Neural cell (in vitro differentiated cells): ENCODE results near the gene CLDN34. TPM values are rescaled to one million over a fixed set of nuclear protein-coding genes. Genes with fewer than 3 reads are reported as not detected.

Source experiments
- H2AFZ ChIP-seq: fragments of 200-600, 300-800 bp; sonication (generic), shearing (Covaris generic); 2 replicates; pipeline ENCODE4 v1.6.0; 2014; ENCODE audit warnings: low read depth, mild to moderate bottlenecking, antibody characterized with exemption, low read length, moderate library complexity
- H3F3A ChIP-seq: fragments of 200-600 bp; shearing (Covaris generic); 2 replicates; pipeline ENCODE4 v1.6.1; 2016; ENCODE audit warnings: mild to moderate bottlenecking, moderate library complexity, mixed read lengths, antibody characterized with exemption, low read length; ENCODE audit not compliant: insufficient read depth, poor library complexity, severe bottlenecking
- H3K27ac ChIP-seq: fragments of 200-600, 300-800 bp; sonication (generic), shearing (Covaris generic); 2 replicates; pipeline ENCODE4 v1.5.1; 2014; ENCODE audit warnings: mild to moderate bottlenecking, low read length, moderate library complexity
- H3K27me3 ChIP-seq: fragments of 300-800, 200-600 bp; sonication (generic), shearing (Covaris generic); 2 replicates; pipeline ENCODE4 v1.6.0; 2014; ENCODE audit warnings: mild to moderate bottlenecking, low read depth, low read length, moderate library complexity; ENCODE audit not compliant: insufficient read depth
- H3K36me3 ChIP-seq: fragments of 300-800, 200-600 bp; sonication (generic), shearing (Covaris generic); 2 replicates; pipeline ENCODE4 v1.5.1; 2014; ENCODE audit warnings: mild to moderate bottlenecking, antibody characterized with exemption, low read length, moderate library complexity; ENCODE audit not compliant: insufficient read depth
- H3K4me2 ChIP-seq: fragments of 300-800, 200-600 bp; sonication (generic), shearing (Covaris generic); 2 replicates; pipeline ENCODE4 v1.6.0; 2014; ENCODE audit warnings: mild to moderate bottlenecking, low read length
- H3K4me3 ChIP-seq: fragments of 300-800, 200-600 bp; sonication (generic), shearing (Covaris generic); 2 replicates; pipeline ENCODE4 v1.5.1; 2014; ENCODE audit warnings: mild to moderate bottlenecking, low read length, moderate library complexity
- H3K79me2 ChIP-seq: fragments of 200-600 bp; shearing (Covaris generic); replicated peaks from 2 replicates; pipeline ENCODE4 v1.6.0; 2014; ENCODE audit warnings: mild to moderate bottlenecking, low read length, moderate library complexity; ENCODE audit not compliant: insufficient read depth
- H3K9ac ChIP-seq: fragments of 300-800, 200-600 bp; sonication (generic), shearing (Covaris generic); 2 replicates; pipeline ENCODE4 v1.6.1; 2016; ENCODE audit warnings: mild to moderate bottlenecking, low read length, mixed read lengths
- H3K9me2 ChIP-seq: fragments of 200-600 bp; shearing (Covaris generic); 2 replicates; pipeline ENCODE4 v1.6.1; 2016; ENCODE audit warnings: mild to moderate bottlenecking, low read length, mixed read lengths; ENCODE audit not compliant: insufficient read depth
- H3K9me3 ChIP-seq: fragments of 200-600, 300-800 bp; sonication (generic), shearing (Covaris generic); 2 replicates; pipeline ENCODE4 v1.6.1; 2016; ENCODE audit warnings: mild to moderate bottlenecking, mixed run types, low read length, moderate library complexity, mixed read lengths
- H4K20me1 ChIP-seq: fragments of 200-600 bp; shearing (Covaris generic); 2 replicates; pipeline ENCODE4 v1.6.1; 2016; ENCODE audit warnings: mild to moderate bottlenecking, mixed run types; ENCODE audit not compliant: insufficient read depth
- EP300 ChIP-seq: fragments of 450-650 bp; conservative IDR thresholded peaks from 2 replicates; pipeline ENCODE4 v1.6.1; 2014; ENCODE audit warnings: antibody characterized with exemption, mild to moderate bottlenecking, moderate library complexity; ENCODE audit not compliant: poor library complexity, severe bottlenecking
- EZH2 ChIP-seq: fragments of 200-600, 300-800 bp; shearing (Covaris generic), sonication (generic); IDR thresholded peaks from 2 replicates; pipeline ENCODE4 v1.6.1; 2014; ENCODE audit warnings: antibody characterized with exemption, low read length, borderline replicate concordance, mild to moderate bottlenecking; ENCODE audit not compliant: insufficient read depth, poor library complexity, severe bottlenecking
- MXI1 ChIP-seq: fragments of 450-650 bp; conservative IDR thresholded peaks from 2 replicates; pipeline ENCODE4 v1.6.1; 2014; ENCODE audit warnings: antibody characterized with exemption, mild to moderate bottlenecking; ENCODE audit not compliant: poor library complexity, severe bottlenecking
- POLR2AphosphoS5 ChIP-seq: IDR thresholded peaks from 2 replicates; pipeline ENCODE4 v1.6.1; 2012
- RAD21 ChIP-seq: fragments of 450-650 bp; conservative IDR thresholded peaks from 2 replicates; pipeline ENCODE4 v1.6.1; 2014; ENCODE audit warnings: antibody characterized with exemption, mild to moderate bottlenecking, moderate library complexity
- SMC3 ChIP-seq: fragments of 450-650 bp; conservative IDR thresholded peaks from 2 replicates; pipeline ENCODE4 v1.6.1; 2014; ENCODE audit warnings: antibody characterized with exemption, mild to moderate bottlenecking, moderate library complexity; ENCODE audit not compliant: poor library complexity
- TAF1 ChIP-seq: IDR thresholded peaks from 2 replicates; pipeline ENCODE4 v1.6.1; 2012; ENCODE audit warnings: low read depth
- polyA plus RNA-seq: library from polyadenylated mRNA; depleted of rRNA; stranded (reverse); fragments of >200 nt; gene quantifications from 2 replicates; pipeline ENCODE4 v1.2.3, GENCODE V29; 2014
- TF ChIP-seq, protein P1 (sequence below): fragments of 450-650 bp; IDR thresholded peaks from 2 replicates; pipeline ENCODE4 v1.5.1; 2014; ENCODE audit warnings: antibody characterized with exemption, mild to moderate bottlenecking, moderate library complexity; ENCODE audit not compliant: poor library complexity, severe bottlenecking
- TF ChIP-seq, protein P2 (sequence below): IDR thresholded peaks from 2 replicates; pipeline ENCODE4 v1.6.1; 2012; ENCODE audit warnings: borderline replicate concordance

Gene CLDN34
- polyA plus RNA-seq, 1 donor from 2014 or later, result not detected

DNA sequence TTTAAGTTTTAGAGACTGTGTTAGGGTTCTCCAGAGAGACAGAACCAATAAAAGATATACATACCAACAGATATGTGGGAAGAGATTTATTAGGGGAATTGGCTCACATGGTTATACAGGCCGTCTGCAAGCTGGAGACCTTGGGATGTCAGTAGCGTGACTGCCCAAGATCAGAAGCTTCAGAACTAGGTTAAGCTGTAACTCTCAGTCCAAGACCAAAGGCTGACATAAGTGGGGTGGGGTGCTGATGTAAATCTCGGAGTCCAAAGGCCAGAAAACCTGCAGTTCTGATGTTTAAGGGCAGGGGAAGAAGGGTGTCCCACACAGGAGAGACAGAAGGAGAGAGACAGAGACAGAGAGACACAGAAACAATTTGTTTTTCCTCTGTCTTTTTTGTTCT, 10.5 kb downstream of the CLDN34 start:
- Histone ChIP-seq H3K9me3 (no peaks in the 10 kb centered on the region), H3K9me2 (no peaks in the 10 kb centered on the region), H3K27ac (no peak overlapping the region), H3K4me3 (no peak overlapping the region), H3K4me2 (no peak overlapping the region), H3K9ac (no peak overlapping the region), H3F3A (no peaks in the 10 kb centered on the region), H3K79me2 (no peaks in the 10 kb centered on the region), H4K20me1 (no peaks in the 10 kb centered on the region), H2AFZ (no peak overlapping the region), H3K36me3 (no peaks in the 10 kb centered on the region), H3K27me3 (no peaks in the 10 kb centered on the region)
- TF ChIP-seq EP300 (no peak), TAF1 (no peak), POLR2AphosphoS5 (no peak), SMC3 (no peak), EZH2 (no peak), RAD21 (no peak), MXI1 (no peak)
- TF ChIP-seq, protein P1, sequence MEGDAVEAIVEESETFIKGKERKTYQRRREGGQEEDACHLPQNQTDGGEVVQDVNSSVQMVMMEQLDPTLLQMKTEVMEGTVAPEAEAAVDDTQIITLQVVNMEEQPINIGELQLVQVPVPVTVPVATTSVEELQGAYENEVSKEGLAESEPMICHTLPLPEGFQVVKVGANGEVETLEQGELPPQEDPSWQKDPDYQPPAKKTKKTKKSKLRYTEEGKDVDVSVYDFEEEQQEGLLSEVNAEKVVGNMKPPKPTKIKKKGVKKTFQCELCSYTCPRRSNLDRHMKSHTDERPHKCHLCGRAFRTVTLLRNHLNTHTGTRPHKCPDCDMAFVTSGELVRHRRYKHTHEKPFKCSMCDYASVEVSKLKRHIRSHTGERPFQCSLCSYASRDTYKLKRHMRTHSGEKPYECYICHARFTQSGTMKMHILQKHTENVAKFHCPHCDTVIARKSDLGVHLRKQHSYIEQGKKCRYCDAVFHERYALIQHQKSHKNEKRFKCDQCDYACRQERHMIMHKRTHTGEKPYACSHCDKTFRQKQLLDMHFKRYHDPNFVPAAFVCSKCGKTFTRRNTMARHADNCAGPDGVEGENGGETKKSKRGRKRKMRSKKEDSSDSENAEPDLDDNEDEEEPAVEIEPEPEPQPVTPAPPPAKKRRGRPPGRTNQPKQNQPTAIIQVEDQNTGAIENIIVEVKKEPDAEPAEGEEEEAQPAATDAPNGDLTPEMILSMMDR, result no peak
- TF ChIP-seq, protein P2, sequence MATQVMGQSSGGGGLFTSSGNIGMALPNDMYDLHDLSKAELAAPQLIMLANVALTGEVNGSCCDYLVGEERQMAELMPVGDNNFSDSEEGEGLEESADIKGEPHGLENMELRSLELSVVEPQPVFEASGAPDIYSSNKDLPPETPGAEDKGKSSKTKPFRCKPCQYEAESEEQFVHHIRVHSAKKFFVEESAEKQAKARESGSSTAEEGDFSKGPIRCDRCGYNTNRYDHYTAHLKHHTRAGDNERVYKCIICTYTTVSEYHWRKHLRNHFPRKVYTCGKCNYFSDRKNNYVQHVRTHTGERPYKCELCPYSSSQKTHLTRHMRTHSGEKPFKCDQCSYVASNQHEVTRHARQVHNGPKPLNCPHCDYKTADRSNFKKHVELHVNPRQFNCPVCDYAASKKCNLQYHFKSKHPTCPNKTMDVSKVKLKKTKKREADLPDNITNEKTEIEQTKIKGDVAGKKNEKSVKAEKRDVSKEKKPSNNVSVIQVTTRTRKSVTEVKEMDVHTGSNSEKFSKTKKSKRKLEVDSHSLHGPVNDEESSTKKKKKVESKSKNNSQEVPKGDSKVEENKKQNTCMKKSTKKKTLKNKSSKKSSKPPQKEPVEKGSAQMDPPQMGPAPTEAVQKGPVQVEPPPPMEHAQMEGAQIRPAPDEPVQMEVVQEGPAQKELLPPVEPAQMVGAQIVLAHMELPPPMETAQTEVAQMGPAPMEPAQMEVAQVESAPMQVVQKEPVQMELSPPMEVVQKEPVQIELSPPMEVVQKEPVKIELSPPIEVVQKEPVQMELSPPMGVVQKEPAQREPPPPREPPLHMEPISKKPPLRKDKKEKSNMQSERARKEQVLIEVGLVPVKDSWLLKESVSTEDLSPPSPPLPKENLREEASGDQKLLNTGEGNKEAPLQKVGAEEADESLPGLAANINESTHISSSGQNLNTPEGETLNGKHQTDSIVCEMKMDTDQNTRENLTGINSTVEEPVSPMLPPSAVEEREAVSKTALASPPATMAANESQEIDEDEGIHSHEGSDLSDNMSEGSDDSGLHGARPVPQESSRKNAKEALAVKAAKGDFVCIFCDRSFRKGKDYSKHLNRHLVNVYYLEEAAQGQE, result no peak

DNA sequence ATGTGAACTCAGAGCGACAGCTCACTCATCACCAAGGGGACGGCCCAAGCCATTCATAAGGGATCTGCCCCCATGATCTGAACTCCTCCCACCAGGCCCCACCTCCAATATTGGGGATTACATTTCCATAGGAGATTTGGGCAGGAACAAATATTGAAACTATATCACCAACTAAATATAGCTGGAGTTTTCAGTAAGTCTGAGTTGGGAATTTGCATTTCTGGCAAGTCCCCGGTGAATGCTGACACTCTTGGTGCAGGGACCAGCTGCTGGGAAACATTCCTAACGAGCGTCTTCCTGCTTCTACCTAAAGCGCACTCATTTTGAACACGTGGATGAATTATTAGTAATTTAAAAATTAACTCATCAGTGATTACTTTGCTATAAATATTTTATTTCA, 13.2 kb downstream of the CLDN34 start:
- H3K27me3 ChIP-seq, result no peaks in the 10 kb centered on the region
- no peaks in the 10 kb centered on the region for H4K20me1 ChIP-seq
- H3K4me2 ChIP-seq, result no peak overlapping the region
- H3K9ac ChIP-seq, result no peak overlapping the region
- no peaks in the 10 kb centered on the region for H3K9me3 ChIP-seq
- H3K36me3 ChIP-seq, result no peaks in the 10 kb centered on the region
- H2AFZ ChIP-seq, result no peak overlapping the region
- no peaks in the 10 kb centered on the region for H3K79me2 ChIP-seq
- no peaks in the 10 kb centered on the region for H3F3A ChIP-seq
- TF ChIP-seq EP300 (no peak), MXI1 (no peak), TAF1 (no peak), SMC3 (no peak), RAD21 (no peak), EZH2 (no peak), POLR2AphosphoS5 (no peak)
- TF ChIP-seq, protein P2, result no peak
- TF ChIP-seq, protein P1, result no peak
- H3K4me3 ChIP-seq, result no peak overlapping the region
- no peaks in the 10 kb centered on the region for H3K9me2 ChIP-seq
- no peak overlapping the region for H3K27ac ChIP-seq
